Measurements from ENCODE around the gene GMNC. TPM values are rescaled to one million over a fixed set of nuclear protein-coding genes. Genes with fewer than 3 reads are reported as not detected.

GMNC gene
- total RNA-seq, 4 donors from 2014 or later, result not detected

- Histone ChIP-seq H3K27ac (replicated peaks in 1 of 4) (no peak overlapping the region), H3K9me3 (no peaks in the 10 kb centered on the region), H3K4me3 (no peak overlapping the region), H3K27me3 (no peaks in the 10 kb centered on the region), H3K4me1 (peaks cover 0 to under 1% (median 0%) of the 10 kb centered on the region in 4 donors), H3K36me3 (no peaks in the 10 kb centered on the region)
- intact Hi-C loops (cut with DNase I), result no loop called here
- no peak for DNase-seq (ENCODE audit: extremely low spot score)
- TF ChIP-seq CTCF (IDR thresholded peaks at IDR 0.05) (no peak), POLR2A (IDR thresholded peaks at IDR 0.05; ENCODE audit: low read depth) (no peak), EP300 (IDR thresholded peaks at IDR 0.05) (no peak), POLR2AphosphoS5 (IDR thresholded peaks at IDR 0.05) (no peak)
- WGBS, result 60% methylated on average over 3 of the region's 3 CpGs
These were observed 7.3 kb downstream of the GMNC start for GRCh38 chr3:190855151-190855550.

GRCh38 chr3:190854062-190854461, 8.4 kb downstream of the GMNC start:
- Histone ChIP-seq H3K9me3 (no peaks in the 10 kb centered on the region), H3K27me3 (no peaks in the 10 kb centered on the region), H3K36me3 (no peaks in the 10 kb centered on the region), H3K4me1 (no peaks in the 10 kb centered on the region), H3K4me3 (no peak overlapping the region), H3K27ac (replicated peaks in 1 of 4) (no peak overlapping the region)
- 90% methylated on average over 4 of the region's 4 CpGs for WGBS
- no peak for DNase-seq (ENCODE audit: extremely low spot score)
- TF ChIP-seq POLR2AphosphoS5 (IDR thresholded peaks at IDR 0.05) (no peak), POLR2A (IDR thresholded peaks at IDR 0.05; ENCODE audit: low read depth) (no peak), CTCF (IDR thresholded peaks at IDR 0.05) (no peak)
- intact Hi-C loops (cut with DNase I), result no loop called here

- Histone ChIP-seq H3K9me3 (no peaks in the 10 kb centered on the region), H3K4me3 (no peak overlapping the region), H3K36me3 (no peaks in the 10 kb centered on the region), H3K27me3 (no peaks in the 10 kb centered on the region), H3K4me1 (no peaks in the 10 kb centered on the region), H3K27ac (replicated peaks in 1 of 4) (no peak overlapping the region)
- TF ChIP-seq POLR2A (IDR thresholded peaks at IDR 0.05; ENCODE audit: low read depth), result no peak
- TF ChIP-seq POLR2AphosphoS5 (IDR thresholded peaks at IDR 0.05), result no peak
- TF ChIP-seq EP300 (IDR thresholded peaks at IDR 0.05), result no peak
- TF ChIP-seq CTCF (IDR thresholded peaks at IDR 0.05), result no peak
- no peak for DNase-seq (ENCODE audit: extremely low spot score)
- WGBS, result 63% methylated on average over 1 of the region's 1 CpG
- intact Hi-C loops (cut with DNase I), result no loop called here
These were observed 9.0 kb downstream of the GMNC start for GRCh38 chr3:190853464-190853863.

GRCh38 chr3:190849607-190850006, 12.9 kb downstream of the GMNC start:
- Histone ChIP-seq H3K4me3 (no peak overlapping the region), H3K27ac (replicated peaks in 1 of 4) (no peak overlapping the region), H3K9me3 (no peaks in the 10 kb centered on the region), H3K36me3 (no peaks in the 10 kb centered on the region), H3K4me1 (no peaks in the 10 kb centered on the region), H3K27me3 (no peaks in the 10 kb centered on the region)
- 86% methylated on average over 1 of the region's 1 CpG for WGBS
- DNase-seq (ENCODE audit: extremely low spot score), result no peak
- TF ChIP-seq POLR2A (IDR thresholded peaks at IDR 0.05; ENCODE audit: low read depth) (no peak), CTCF (IDR thresholded peaks at IDR 0.05) (no peak), EP300 (IDR thresholded peaks at IDR 0.05) (no peak), POLR2AphosphoS5 (IDR thresholded peaks at IDR 0.05) (no peak)
- intact Hi-C loops (cut with DNase I), result no loop called here

GRCh38 chr3:190848870-190849269, 13.6 kb downstream of the GMNC start:
- no peak overlapping the region for H3K4me3 ChIP-seq
- intact Hi-C loops (cut with DNase I), result no loop called here
- H3K36me3 ChIP-seq, result no peaks in the 10 kb centered on the region
- H3K27me3 ChIP-seq, result no peaks in the 10 kb centered on the region
- H3K27ac ChIP-seq (replicated peaks in 1 of 4), result no peak overlapping the region
- H3K9me3 ChIP-seq, result no peaks in the 10 kb centered on the region
- 83% methylated on average over 3 of the region's 3 CpGs for WGBS
- no peaks in the 10 kb centered on the region for H3K4me1 ChIP-seq
- DNase-seq (ENCODE audit: extremely low spot score), result no peak
- TF ChIP-seq POLR2A (IDR thresholded peaks at IDR 0.05; ENCODE audit: low read depth) (no peak), POLR2AphosphoS5 (IDR thresholded peaks at IDR 0.05) (no peak), EP300 (IDR thresholded peaks at IDR 0.05) (no peak), CTCF (IDR thresholded peaks at IDR 0.05) (no peak)

All from esophagus muscularis mucosa (tissue), 4 donors.